Suppressor macrophage (primary cell): ENCODE data around the gene ZNF652.

Experiments
- DNase-seq, 4 experiments: peaks; one replicate each; pipeline ENCODE4 v3.0.0-alpha.2; 2020 to 2022

ZNF652 gene

GRCh38 chr17:49260011-49260816 is 101.8 kb downstream of the ZNF652 start:
- DNase-seq = peak; percentile 61 to 90 (median 90)

- no peak for DNase-seq
Observed at GRCh38 chr17:49259663-49260010, 102.4 kb downstream of the ZNF652 start.

- no peak for DNase-seq
Observed at GRCh38 chr17:49258394-49258793, 103.7 kb downstream of the ZNF652 start.

- DNase-seq = peak in 2 of 4 experiments; percentile 42 to 60
Observed at GRCh38 chr17:49255125-49255524, 106.9 kb downstream of the ZNF652 start.

GRCh38 chr17:49254066-49254465 is 108.0 kb downstream of the ZNF652 start:
- no peak for DNase-seq

- peak; percentile 71 to 89 (median 86) for DNase-seq
Observed at GRCh38 chr17:49252148-49252695, 109.8 kb downstream of the ZNF652 start.

GRCh38 chr17:49249890-49250522 is 112.0 kb downstream of the ZNF652 start:
- no peak for DNase-seq

GRCh38 chr17:49249292-49249794 is 112.7 kb downstream of the ZNF652 start:
- no peak for DNase-seq

GRCh38 chr17:49247944-49248343 is 114.1 kb downstream of the ZNF652 start:
- no peak for DNase-seq

GRCh38 chr17:49244839-49245238 is 117.2 kb downstream of the ZNF652 start:
- no peak for DNase-seq
